Fibroblast of lung (primary cell): ENCODE measurements around the gene ETHE1. TPM values are rescaled to one million over a fixed set of nuclear protein-coding genes. Genes with fewer than 3 reads are reported as not detected.

ENCODE experiments used
- DNase-seq, 2 donors: peaks; one replicate each; pipeline versions ENCODE4 v3.0.0 to v3.0.0-alpha.2; 2010; ENCODE audit warnings: low read depth in 2 of 2
- H2AFZ ChIP-seq: 2 replicates; pipeline ENCODE4 v1.5.1; 2012; ENCODE audit warnings: low read length, control low read depth, inconsistent platforms
- H3K27ac ChIP-seq: 2 replicates; pipeline ENCODE4 v1.5.1; 2011; ENCODE audit warnings: low read length, control low read depth; ENCODE audit not compliant: insufficient read depth
- H3K27me3 ChIP-seq: 2 replicates; pipeline ENCODE4 v1.5.1; 2011; ENCODE audit warnings: mild to moderate bottlenecking, low read length; ENCODE audit not compliant: control insufficient read depth, insufficient read depth
- H3K36me3 ChIP-seq: 2 replicates; pipeline ENCODE4 v1.5.1; 2011; ENCODE audit warnings: low read length; ENCODE audit not compliant: control insufficient read depth, insufficient read depth
- H3K4me1 ChIP-seq: 2 replicates; pipeline ENCODE4 v1.5.1; 2011; ENCODE audit warnings: low read length; ENCODE audit not compliant: control insufficient read depth, insufficient read depth; ENCODE audit errors: extremely low read depth
- H3K4me2 ChIP-seq: 2 replicates; pipeline ENCODE4 v1.5.1; 2011; ENCODE audit warnings: low read length, control low read depth; ENCODE audit not compliant: insufficient read depth; ENCODE audit errors: extremely low read depth
- H3K4me3 ChIP-seq, 4 experiments: fragments of 200-600 bp in 1 of 4; sonication (generic) in 1 of 4; replicated peaks in 1 of 4; 2 replicates each; pipeline ENCODE4 v1.5.1; 2011 to 2016; ENCODE audit warnings: low read length in 4 of 4, low read depth in 3 of 4, mild to moderate bottlenecking in 3 of 4, control low read depth in 2 of 4, inconsistent platforms in 1 of 4, mixed read lengths in 1 of 4; ENCODE audit not compliant: insufficient read depth in 1 of 4; ENCODE audit errors: control extremely low read depth in 1 of 4
- H3K79me2 ChIP-seq: 2 replicates; pipeline ENCODE4 v1.5.1; 2012; ENCODE audit warnings: mild to moderate bottlenecking, low read length, inconsistent platforms; ENCODE audit not compliant: control insufficient read depth, insufficient read depth
- H3K9ac ChIP-seq: 2 replicates; pipeline ENCODE4 v1.5.1; 2011; ENCODE audit warnings: mild to moderate bottlenecking, low read length, control low read depth; ENCODE audit not compliant: insufficient read depth
- H3K9me3 ChIP-seq: 2 replicates; pipeline ENCODE4 v1.5.1; 2012; ENCODE audit warnings: low read depth, low read length; ENCODE audit not compliant: control insufficient read depth, insufficient read depth
- H4K20me1 ChIP-seq: 2 replicates; pipeline ENCODE4 v1.5.1; 2011; ENCODE audit warnings: low read length; ENCODE audit not compliant: control insufficient read depth, insufficient read depth; ENCODE audit errors: extremely low read depth
- CTCF ChIP-seq, 2 donors: IDR thresholded peaks in 1 of 2; conservative IDR thresholded peaks in 1 of 2; 1 replicate in 1 of 2; 2 replicates in 1 of 2; pipeline ENCODE4 v1.5.1; 2011 to 2012; ENCODE audit warnings: low read length in 2 of 2, control low read depth in 1 of 2, inconsistent platforms in 1 of 2, low read depth in 1 of 2, mild to moderate bottlenecking in 1 of 2
- EZH2 ChIP-seq: IDR thresholded peaks from 2 replicates; pipeline ENCODE4 v1.5.1; 2012; ENCODE audit warnings: low read length, control low read depth, mild to moderate bottlenecking; ENCODE audit errors: missing control alignments
- polyA plus RNA-seq, 2 donors: library from polyadenylated mRNA; depleted of rRNA in 1 of 2; stranded (reverse) in 1 of 2; unstranded in 1 of 2; fragments of >200 nt; gene quantifications; 2 replicates each; pipeline ENCODE4 v1.2.1, GENCODE V29; 2011 to 2012; ENCODE audit warnings: missing spikeins in 1 of 2
- total RNA-seq: library from RNA; depleted of rRNA; stranded (reverse); fragments of >200 nt; gene quantifications from 2 replicates; pipeline ENCODE4 v1.2.1, GENCODE V29; 2014

ETHE1 gene
- total and polyA plus RNA-seq, 2 donors (not counting 1 experiment from before 2014, with no cell fraction given) = 65.2 to 112 TPM

- peak within 1 kb of the TSS; percentile 88 for H3K9ac ChIP-seq
- H3K4me3 ChIP-seq = peak within 1 kb of the TSS; percentile 80 to 99 (median 86)
- H3K4me2 ChIP-seq = peak within 1 kb of the TSS; percentile 91
- no peaks in the 10 kb centered on the region for H3K9me3 ChIP-seq
- TF ChIP-seq CTCF (conservative IDR thresholded peaks at IDR 0.05 in 1 of 2, IDR thresholded peaks at IDR 0.05 in 1 of 2; ENCODE audit: low read depth in 1 of 2, low read length in 2 of 2) = no peak
- TF ChIP-seq EZH2 = no peak
- peak; percentile 98 for DNase-seq
- peak within 1 kb of the TSS; percentile 89 for H2AFZ ChIP-seq
- no peaks in the 10 kb centered on the region for H4K20me1 ChIP-seq
- peak within 1 kb of the TSS; percentile 96 for H3K27ac ChIP-seq
- no peaks in the 10 kb centered on the region for H3K27me3 ChIP-seq
- H3K79me2 ChIP-seq = peaks cover 6% of the 10 kb centered on the region
- no peaks in the 10 kb centered on the region for H3K36me3 ChIP-seq
- no peaks in the 10 kb centered on the region for H3K4me1 ChIP-seq
Measured at GRCh38 chr19:43575156-43575950, 48.4 kb upstream of the ETHE1 start, which contains the start of the genes PINLYP and XRCC1. Gene PINLYP (plus strand): TSS chr19:43575801. CDS start chr19:43577192, 1,391 bp downstream. Gene XRCC1 (minus strand): TSS chr19:43575527. CDS start chr19:43575458, 69 bp downstream.

DNA sequence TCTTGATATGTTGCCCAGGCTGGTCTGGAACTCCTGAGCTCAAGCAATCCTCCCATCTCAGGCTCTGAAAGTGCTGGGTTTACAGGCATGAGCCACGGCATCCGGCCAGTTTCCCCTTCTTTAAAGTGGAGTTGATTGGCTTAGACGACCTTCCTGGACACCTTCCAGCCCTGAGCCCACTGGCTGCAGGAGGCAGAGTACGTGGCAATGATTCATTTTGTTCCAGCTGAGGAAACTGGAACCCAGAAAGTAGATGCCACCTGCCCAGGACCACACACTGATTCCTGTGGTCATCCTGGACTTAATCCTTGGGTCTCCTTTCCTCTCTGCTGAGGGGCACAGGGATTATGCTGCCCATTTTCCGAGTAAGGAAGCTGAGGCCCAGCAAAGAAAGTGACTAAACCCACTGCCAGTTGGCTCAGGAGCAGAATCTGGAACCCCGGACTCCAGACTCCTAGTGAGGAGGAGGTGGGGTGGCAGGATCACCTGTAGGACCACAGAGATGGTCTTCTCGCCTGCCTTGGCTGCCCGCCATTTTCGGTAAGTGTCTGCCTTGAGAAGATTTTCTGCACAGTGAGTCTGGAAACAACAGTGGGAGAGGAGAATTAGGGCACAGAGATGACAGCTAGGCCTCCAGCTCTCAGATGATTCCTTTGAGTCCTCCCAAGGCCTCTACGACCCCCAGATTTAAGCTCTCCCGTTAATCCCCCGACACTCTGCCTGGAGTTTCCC lies 47.6 kb upstream of the ETHE1 start:
- no peaks in the 10 kb centered on the region for H3K4me1 ChIP-seq
- peak overlapping the region; percentile 88 for H3K9ac ChIP-seq
- no peaks in the 10 kb centered on the region for H3K9me3 ChIP-seq
- peak overlapping the region; percentile 46 for H2AFZ ChIP-seq
- peak; percentile 10 to 76 for DNase-seq
- no peaks in the 10 kb centered on the region for H3K27me3 ChIP-seq
- H3K79me2 ChIP-seq = peaks cover 6% of the 10 kb centered on the region
- peak overlapping the region; percentile 96 for H3K27ac ChIP-seq
- H3K36me3 ChIP-seq = no peaks in the 10 kb centered on the region
- peak overlapping the region; percentile 91 for H3K4me2 ChIP-seq
- H4K20me1 ChIP-seq = no peaks in the 10 kb centered on the region
- H3K4me3 ChIP-seq = peak overlapping the region; percentile 80 to 99 (median 86)
- no peak for TF ChIP-seq EZH2
- TF ChIP-seq CTCF (conservative IDR thresholded peaks at IDR 0.05 in 1 of 2, IDR thresholded peaks at IDR 0.05 in 1 of 2; ENCODE audit: low read depth in 1 of 2, low read length in 2 of 2) = no peak

DNA sequence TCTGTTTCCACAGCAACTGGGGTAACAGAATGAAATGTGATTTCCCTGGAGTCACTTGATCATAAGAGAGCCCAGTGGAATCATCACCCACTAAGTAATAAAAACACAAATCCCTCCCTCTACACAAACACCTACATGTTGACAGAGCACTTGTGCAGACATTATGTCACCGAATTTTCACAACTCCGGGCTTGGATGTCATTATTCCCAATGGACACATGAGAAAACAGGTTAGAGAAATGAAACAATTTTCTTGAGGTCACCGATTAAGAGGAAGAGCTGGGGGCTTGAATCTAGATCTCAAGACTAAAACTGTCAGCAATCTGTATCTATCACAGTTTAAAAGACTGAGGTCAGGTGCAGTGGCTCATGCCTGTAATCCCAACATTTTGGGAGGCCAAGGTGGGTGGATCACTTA lies 45.2 kb upstream of the ETHE1 start:
- no peak overlapping the region for H3K9ac ChIP-seq
- no peaks in the 10 kb centered on the region for H3K4me1 ChIP-seq
- TF ChIP-seq EZH2 = no peak
- no peak for TF ChIP-seq CTCF (conservative IDR thresholded peaks at IDR 0.05 in 1 of 2, IDR thresholded peaks at IDR 0.05 in 1 of 2; ENCODE audit: low read depth in 1 of 2, low read length in 2 of 2)
- H3K9me3 ChIP-seq = no peaks in the 10 kb centered on the region
- no peak overlapping the region for H3K4me3 ChIP-seq
- no peaks in the 10 kb centered on the region for H3K36me3 ChIP-seq
- H3K27ac ChIP-seq = no peak overlapping the region
- DNase-seq = no peak
- no peaks in the 10 kb centered on the region for H3K27me3 ChIP-seq
- peaks cover 6% of the 10 kb centered on the region for H3K79me2 ChIP-seq
- H2AFZ ChIP-seq = no peak overlapping the region
- no peaks in the 10 kb centered on the region for H4K20me1 ChIP-seq
- H3K4me2 ChIP-seq = no peak overlapping the region
